A549 (cell line): ENCODE results near the gene HSD17B2. TPM values are rescaled to one million over a fixed set of nuclear protein-coding genes. Genes with fewer than 3 reads are reported as not detected.

Source experiments
- ATAC-seq, 2 experiments: fragments of 200-7000 bp in 1 of 2; fragments of >200 bp in 1 of 2; cut with Nextera tagmentation in 1 of 2; cut with Tn5 transposase in 1 of 2; 3 replicates each; pipeline versions ENCODE4 v1.8.0 to v1.9.1; 2018 to 2020; ENCODE audit warnings: mild to moderate bottlenecking in 1 of 2, moderate library complexity in 1 of 2
- CTCF ChIA-PET: fragments of 300-600 bp; sonication (Branson Sonifier 250); formaldehyde crosslinking; extraction: SDS; loops from one replicate; lab custom pipeline; 2021; ENCODE audit warnings: antibody characterized with exemption, inconsistent platforms; lab: Yijun Ruan, JAX
- POLR2A ChIA-PET: fragments of 350-600 bp; formaldehyde crosslinking; extraction: SDS; loops from one replicate; lab custom pipeline; 2021; ENCODE audit warnings: antibody characterized with exemption, inconsistent platforms; lab: Yijun Ruan, JAX
- DNase-seq, 2 experiments: peaks; one replicate each; pipeline versions ENCODE4 v3.0.0 to v3.0.0-alpha.2; 2011 to 2016; ENCODE audit warnings: low read depth in 1 of 2, low spot score in 1 of 2
- FAIRE-seq: peaks from 2 replicates; lab custom pipeline; 2011; peaks lifted over from hg19 to GRCh38; lab: Jason Lieb, UNC
- H3K27ac ChIP-seq, 2 experiments: fragments of >200 bp; sonication (Bioruptor Twin); formaldehyde crosslinking; 3 replicates each; pipeline ENCODE4 v1.5.1; 2016 to 2017
- H3K4me1 ChIP-seq: fragments of >200 bp; sonication (Bioruptor Twin); formaldehyde crosslinking; 3 replicates; pipeline ENCODE4 v1.6.1; 2016
- H3K4me2 ChIP-seq: fragments of >200 bp; sonication (Bioruptor Twin); formaldehyde crosslinking; 3 replicates; pipeline ENCODE4 v1.6.1; 2016
- H3K4me3 ChIP-seq: fragments of >200 bp; sonication (Bioruptor Twin); formaldehyde crosslinking; 3 replicates; pipeline ENCODE4 v1.5.1; 2016
- H3K9me3 ChIP-seq: fragments of >200 bp; sonication (Bioruptor Twin); formaldehyde crosslinking; 3 replicates; pipeline ENCODE4 v1.6.1; 2016
- BHLHE40 ChIP-seq: IDR thresholded peaks from 2 replicates; pipeline ENCODE4 v1.6.1; 2012; ENCODE audit warnings: low read depth, low read length, inconsistent platforms
- CBX8 ChIP-seq: fragments of 200-600 bp; sonication (generic); IDR thresholded peaks from 2 replicates; pipeline ENCODE4 v1.6.1; 2016
- CEBPB ChIP-seq, 2 experiments: fragments of >200 bp in 1 of 2; sonication (Bioruptor Twin) in 1 of 2; formaldehyde crosslinking in 1 of 2; IDR thresholded peaks; 2 replicates each; pipeline ENCODE4 v1.6.1; 2012 to 2016
- EHMT2 ChIP-seq: fragments of 200-600 bp; sonication (generic); IDR thresholded peaks from 2 replicates; pipeline ENCODE4 v1.6.1; 2016; ENCODE audit warnings: antibody characterized with exemption, low read depth, mild to moderate bottlenecking, moderate library complexity
- EP300 ChIP-seq, 2 experiments: fragments of >200 bp; sonication (Bioruptor Twin); formaldehyde crosslinking; IDR thresholded peaks; 2 replicates in 1 of 2; 3 replicates in 1 of 2; pipeline ENCODE4 v1.6.1; 2016 to 2017
- FOSB ChIP-seq: fragments of 250-450 bp; sonication (Bioruptor Pico); IDR thresholded peaks from 2 replicates; pipeline ENCODE4 v1.5.0; 2020; ENCODE audit warnings: mild to moderate bottlenecking, moderate library complexity
- FOSL2 ChIP-seq, 2 experiments: fragments of 450-650 bp in 1 of 2; fragments of >200 bp in 1 of 2; sonication (Bioruptor Twin) in 1 of 2; formaldehyde crosslinking; IDR thresholded peaks; 2 replicates each; pipeline versions ENCODE4 v1.5.0 to v1.6.1; 2016 to 2020; ENCODE audit warnings: mild to moderate bottlenecking in 1 of 2, moderate library complexity in 1 of 2
- FOXS1 ChIP-seq: fragments of 250-450 bp; sonication (Bioruptor Pico); IDR thresholded peaks from 2 replicates; pipeline ENCODE4 v1.5.0; 2020; ENCODE audit warnings: mild to moderate bottlenecking, moderate library complexity
- KDM5A ChIP-seq: fragments of 200-600 bp; sonication (generic); IDR thresholded peaks from 2 replicates; pipeline ENCODE4 v1.6.1; 2016; ENCODE audit warnings: antibody characterized with exemption, mild to moderate bottlenecking
- MAZ ChIP-seq: fragments of 150-350 bp; IDR thresholded peaks from 2 replicates; pipeline ENCODE4 v1.6.1; 2014; ENCODE audit warnings: antibody characterized with exemption, low read depth, low read length, borderline replicate concordance
- MYC ChIP-seq: IDR thresholded peaks from 2 replicates; pipeline ENCODE4 v1.6.1; 2012; ENCODE audit warnings: mild to moderate bottlenecking, inconsistent platforms, low read length, improper control_type of control experiment, borderline replicate concordance
- RAD21 ChIP-seq, 2 experiments: fragments of >200 bp in 1 of 2; sonication (Bioruptor Twin) in 1 of 2; formaldehyde crosslinking in 1 of 2; IDR thresholded peaks in 1 of 2; conservative IDR thresholded peaks in 1 of 2; 2 replicates in 1 of 2; 3 replicates in 1 of 2; pipeline ENCODE4 v1.6.1; 2012 to 2018; ENCODE audit warnings: inconsistent platforms in 1 of 2
- RARB ChIP-seq: fragments of 250-450 bp; sonication (Bioruptor Pico); IDR thresholded peaks from 2 replicates; pipeline ENCODE4 v1.8.0; 2021; ENCODE audit warnings: mild to moderate bottlenecking, moderate library complexity
- RCOR1 ChIP-seq: fragments of 150-350 bp; IDR thresholded peaks from 2 replicates; pipeline ENCODE4 v1.6.1; 2014; ENCODE audit warnings: antibody characterized with exemption, low read length, low read depth
- TFCP2L1 ChIP-seq: fragments of 250-450 bp; sonication (Bioruptor Pico); IDR thresholded peaks from 2 replicates; pipeline ENCODE4 v1.5.0; 2021; ENCODE audit warnings: mild to moderate bottlenecking
- WGBS: methylation state at CpG from one replicate; pipeline ENCODE4 v1.1.6; 2017; ENCODE audit errors: missing lambda C conversion rate; 5-methylcytosine and 5-hydroxymethylcytosine counted together
- polyA plus RNA-seq, 4 experiments: library from polyadenylated mRNA; depleted of rRNA in 3 of 4; stranded (reverse); fragments of >200 nt; fragmentation: RNase III in 1 of 4; extraction: RNeasy Plus Mini Kit Qiagen cat#74134 plus additional on column Dnase treatment in 1 of 4; gene quantifications; 2 replicates in 3 of 4; 3 replicates in 1 of 4; pipeline ENCODE4 v1.2.3, GENCODE V29; 2011 to 2017
- TF ChIP-seq, protein P1 (sequence below): fragments of 250-450 bp; sonication (Bioruptor Pico); IDR thresholded peaks from 2 replicates; pipeline ENCODE4 v1.5.0; 2021; ENCODE audit warnings: mild to moderate bottlenecking, moderate library complexity, borderline replicate concordance
- TF ChIP-seq, protein P2 (sequence below): fragments of >200 bp; sonication (Bioruptor Twin); formaldehyde crosslinking; IDR thresholded peaks from 3 replicates; pipeline ENCODE4 v1.6.1; 2016

HSD17B2 gene
- polyA plus RNA-seq, 2 of the 4 experiments (the other 2 are of a cell fraction), result 0.03 TPM; not detected in 1

DNA sequence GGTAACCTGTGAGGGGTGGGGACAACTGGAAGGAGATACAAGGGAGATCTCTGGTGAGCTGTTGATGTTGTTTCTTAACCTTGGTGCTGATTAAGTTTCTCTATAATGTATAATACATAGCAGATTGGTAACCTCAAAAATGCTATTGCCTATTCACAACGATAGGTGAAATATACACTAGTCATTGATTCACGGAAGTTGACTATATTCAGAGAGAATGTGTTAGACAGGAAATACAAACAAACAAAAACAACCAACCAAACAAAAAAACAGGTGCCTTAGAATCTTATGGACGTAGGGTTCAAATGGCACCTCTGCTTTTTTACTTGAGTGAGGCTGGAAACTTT, 21.5 kb downstream of the HSD17B2 start (continued):
- TF ChIP-seq MAZ (no peak), FOSB (CRISPR knock-in tag) (no peak), KDM5A (no peak), FOSL2 (IDR thresholded peaks at IDR 0.05) (no peak), FOSL2 (CRISPR knock-in tag; IDR thresholded peaks at IDR 0.05) (no peak), RARB (no peak), FOXS1 (CRISPR knock-in tag) (no peak)

DNA sequence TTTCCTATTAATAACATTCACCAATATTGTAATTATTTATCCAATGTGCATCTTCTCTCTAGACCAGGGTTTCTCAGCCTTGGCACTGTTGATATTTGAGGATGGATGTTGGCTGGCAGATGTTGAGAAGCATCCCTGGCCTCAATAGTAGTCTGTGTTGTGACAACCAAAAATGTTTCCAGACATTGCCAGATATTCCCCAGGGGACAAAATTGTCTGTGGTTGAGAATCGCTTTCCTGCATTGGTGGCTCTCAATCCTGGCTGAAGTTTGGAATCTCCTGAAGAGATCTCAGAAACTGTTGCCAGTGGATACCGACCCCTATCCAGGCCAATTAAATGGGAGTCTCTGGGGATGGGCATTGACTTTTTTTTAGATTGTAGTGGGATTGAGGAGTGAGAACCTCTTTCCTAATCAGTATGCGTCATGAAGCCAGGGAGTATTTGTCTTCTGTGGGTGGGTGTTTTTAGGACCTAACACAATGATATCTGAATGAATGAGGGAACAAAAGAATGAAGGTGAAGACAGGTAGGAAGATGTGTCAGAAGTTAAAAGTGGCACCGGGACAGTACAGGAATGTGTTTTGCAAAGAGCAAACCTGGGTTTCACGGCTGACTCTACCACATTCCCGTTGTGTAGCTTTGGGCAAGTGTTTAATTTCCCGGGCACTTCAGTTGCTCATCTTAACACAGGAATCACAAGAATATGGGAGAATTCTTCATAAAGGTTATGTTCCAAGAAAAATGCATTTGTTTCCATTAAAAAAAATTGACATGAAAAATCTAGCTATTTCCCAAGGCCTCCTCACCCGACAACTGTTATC, 24.3 kb downstream of the HSD17B2 start:
- no peak overlapping the region for H3K4me2 ChIP-seq
- 33% methylated on average over 8 of the region's 8 CpGs for WGBS
- FAIRE-seq, result no peak
- ChIA-PET CTCF (interaction anchor here (1.0 to 1.5 kb wide), 3 partner anchors 17 to 169 kb away, joined by 3 read pairs; no protein-coding TSS in a partner anchor), POLR2A (interaction anchor here (0.6 kb wide), 1 partner anchor 176 kb away, joined by 6 read pairs; no protein-coding TSS in a partner anchor)
- no peaks in the 10 kb centered on the region for H3K9me3 ChIP-seq
- ATAC-seq, result no peak
- no peaks in the 10 kb centered on the region for H3K4me1 ChIP-seq
- TF ChIP-seq RCOR1, result no peak
- TF ChIP-seq MYC, result no peak
- TF ChIP-seq, protein P1, sequence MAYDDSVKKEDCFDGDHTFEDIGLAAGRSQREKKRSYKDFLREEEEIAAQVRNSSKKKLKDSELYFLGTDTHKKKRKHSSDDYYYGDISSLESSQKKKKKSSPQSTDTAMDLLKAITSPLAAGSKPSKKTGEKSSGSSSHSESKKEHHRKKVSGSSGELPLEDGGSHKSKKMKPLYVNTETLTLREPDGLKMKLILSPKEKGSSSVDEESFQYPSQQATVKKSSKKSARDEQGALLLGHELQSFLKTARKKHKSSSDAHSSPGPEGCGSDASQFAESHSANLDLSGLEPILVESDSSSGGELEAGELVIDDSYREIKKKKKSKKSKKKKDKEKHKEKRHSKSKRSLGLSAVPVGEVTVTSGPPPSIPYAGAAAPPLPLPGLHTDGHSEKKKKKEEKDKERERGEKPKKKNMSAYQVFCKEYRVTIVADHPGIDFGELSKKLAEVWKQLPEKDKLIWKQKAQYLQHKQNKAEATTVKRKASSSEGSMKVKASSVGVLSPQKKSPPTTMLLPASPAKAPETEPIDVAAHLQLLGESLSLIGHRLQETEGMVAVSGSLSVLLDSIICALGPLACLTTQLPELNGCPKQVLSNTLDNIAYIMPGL, result no peak
- no peak for TF ChIP-seq EP300 (IDR thresholded peaks at IDR 0.05)
- TF ChIP-seq RAD21 (conservative IDR thresholded peaks at IDR 0.05 in 1 of 2, IDR thresholded peaks at IDR 0.05 in 1 of 2), result no peak
- TF ChIP-seq EHMT2, result no peak
- TF ChIP-seq TFCP2L1 (CRISPR knock-in tag), result no peak
- TF ChIP-seq, protein P2, sequence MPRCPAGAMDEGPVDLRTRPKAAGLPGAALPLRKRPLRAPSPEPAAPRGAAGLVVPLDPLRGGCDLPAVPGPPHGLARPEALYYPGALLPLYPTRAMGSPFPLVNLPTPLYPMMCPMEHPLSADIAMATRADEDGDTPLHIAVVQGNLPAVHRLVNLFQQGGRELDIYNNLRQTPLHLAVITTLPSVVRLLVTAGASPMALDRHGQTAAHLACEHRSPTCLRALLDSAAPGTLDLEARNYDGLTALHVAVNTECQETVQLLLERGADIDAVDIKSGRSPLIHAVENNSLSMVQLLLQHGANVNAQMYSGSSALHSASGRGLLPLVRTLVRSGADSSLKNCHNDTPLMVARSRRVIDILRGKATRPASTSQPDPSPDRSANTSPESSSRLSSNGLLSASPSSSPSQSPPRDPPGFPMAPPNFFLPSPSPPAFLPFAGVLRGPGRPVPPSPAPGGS, result no peak
- no peak for DNase-seq
- H3K4me3 ChIP-seq, result no peak overlapping the region
- H3K27ac ChIP-seq, result no peak overlapping the region

DNA sequence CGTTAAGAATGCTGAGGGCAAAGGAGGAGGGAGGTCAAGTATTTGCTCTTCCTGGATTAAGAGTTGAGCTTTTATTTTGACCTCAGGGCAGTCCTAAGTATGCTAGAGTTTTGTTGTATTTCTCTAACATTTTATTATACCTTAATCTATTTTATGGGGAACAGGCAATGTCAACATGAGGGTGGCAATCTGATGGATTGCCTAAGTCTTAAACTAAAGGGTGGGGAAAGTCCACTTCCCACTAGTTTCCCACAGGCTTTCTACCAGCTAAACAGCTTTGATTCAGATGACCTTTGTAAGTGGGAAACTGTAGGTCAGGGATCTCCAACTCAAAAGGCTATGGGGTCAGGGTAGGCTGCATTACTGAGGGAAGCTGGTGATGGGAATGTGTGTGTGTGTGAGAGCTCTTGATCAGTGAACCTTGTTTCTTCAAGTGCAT, 24.9 kb downstream of the HSD17B2 start:
- FAIRE-seq, result no peak
- H3K4me2 ChIP-seq, result no peak overlapping the region
- ChIA-PET CTCF (interaction anchor here (1.0 to 1.5 kb wide), 3 partner anchors 18 to 170 kb away, joined by 3 read pairs; no protein-coding TSS in a partner anchor), POLR2A (interaction anchor here (0.6 kb wide), 1 partner anchor 177 kb away, joined by 6 read pairs; no protein-coding TSS in a partner anchor)
- H3K4me1 ChIP-seq, result no peaks in the 10 kb centered on the region
- no peak for DNase-seq
- WGBS, result 74% methylated on average over 1 of the region's 1 CpG
- no peak for ATAC-seq
- no peak overlapping the region for H3K27ac ChIP-seq
- H3K4me3 ChIP-seq, result no peak overlapping the region
- no peaks in the 10 kb centered on the region for H3K9me3 ChIP-seq
- TF ChIP-seq BHLHE40 (no peak), CEBPB (IDR thresholded peaks at IDR 0.05) (no peak), CBX8 (no peak)
